Stimulated activated CD4-positive, alpha-beta T cell treated with anti-CD3 and anti-CD28 coated beads, TNF-alpha, amount 100 ng/mL, for 48 hours (primary cell): ENCODE data around the gene MITF.
A peak's percentile ranks its signal among the peaks of the same experiment; 100 is the strongest.
"Not testable (repeated sequence)": the region's sequence is repeated elsewhere in the genome, so short reads cannot be mapped to it uniquely, and the experiment has no call there.

Source experiments
- DNase-seq, 3 donors: peaks; one replicate each; pipeline ENCODE4 v3.0.0-alpha.2; 2020; ENCODE audit warnings: low read depth in 3 of 3

Gene MITF

DNA sequence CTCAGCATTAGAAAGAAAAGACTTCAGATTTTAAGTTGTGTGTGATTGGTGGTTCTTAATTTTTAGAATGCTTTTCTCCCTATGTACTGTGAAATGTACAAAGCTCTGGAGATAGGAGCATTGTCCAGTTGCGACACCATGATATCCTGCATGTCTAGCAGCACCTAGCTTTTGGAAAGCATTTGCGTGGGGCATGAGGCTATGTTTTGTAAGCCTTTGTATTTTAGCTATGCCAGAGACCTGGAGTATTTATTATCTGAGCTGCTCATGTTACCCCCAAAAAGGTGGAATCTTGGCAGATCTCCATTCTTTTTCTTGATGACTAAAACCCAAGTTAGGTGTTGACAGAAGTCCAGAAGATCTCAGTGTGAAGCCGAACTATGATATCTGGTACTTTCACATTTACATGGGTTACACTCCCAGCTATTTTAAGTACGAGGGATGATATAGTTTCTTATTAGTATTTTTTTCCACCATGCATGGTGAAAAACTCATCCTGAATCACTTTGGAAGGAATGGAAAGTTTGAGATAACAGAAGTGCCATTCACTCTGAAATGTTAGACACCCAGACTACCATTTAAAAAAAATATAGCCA lies 133.6 kb downstream of the MITF start:
- no peak for DNase-seq

DNA sequence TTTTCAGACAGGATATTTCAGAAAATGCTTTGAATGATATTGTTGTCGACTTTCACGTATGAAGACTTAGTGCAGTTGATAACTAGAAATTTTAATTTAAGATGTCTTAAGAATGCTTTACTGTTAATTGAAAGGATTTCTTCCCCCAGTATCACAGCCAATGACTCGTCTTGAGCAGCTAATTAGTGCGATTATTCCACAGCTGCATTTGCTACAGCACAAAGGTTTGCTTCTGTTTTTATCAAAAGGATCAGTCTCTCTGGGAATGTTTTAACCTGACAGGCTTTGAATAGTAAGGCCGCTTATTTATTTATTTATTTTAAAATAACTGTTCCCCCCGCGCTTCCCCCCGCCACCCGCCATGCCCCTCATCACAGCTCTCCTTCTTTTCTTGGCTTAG lies 136.8 kb downstream of the MITF start:
- DNase-seq = no peak

DNA sequence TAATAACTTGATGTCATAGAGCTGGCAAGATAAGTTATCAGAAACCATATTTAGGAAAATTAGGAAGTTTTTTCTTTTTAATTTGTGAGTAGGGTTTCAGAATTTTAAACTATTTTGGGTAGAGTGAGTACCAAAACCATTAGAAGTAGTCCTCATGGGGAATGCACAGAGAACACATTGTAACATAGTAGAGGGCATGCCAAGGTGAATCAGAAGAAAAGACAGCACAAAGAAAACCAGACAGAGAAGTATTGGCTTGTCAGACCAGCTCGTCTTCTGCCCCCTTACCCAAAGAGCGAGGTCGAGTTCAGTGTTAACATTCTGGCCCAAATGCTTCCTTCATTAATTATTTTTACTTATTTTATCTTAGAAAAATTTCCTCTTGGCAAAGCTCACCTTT lies 139.0 kb downstream of the MITF start:
- no peak for DNase-seq

DNA sequence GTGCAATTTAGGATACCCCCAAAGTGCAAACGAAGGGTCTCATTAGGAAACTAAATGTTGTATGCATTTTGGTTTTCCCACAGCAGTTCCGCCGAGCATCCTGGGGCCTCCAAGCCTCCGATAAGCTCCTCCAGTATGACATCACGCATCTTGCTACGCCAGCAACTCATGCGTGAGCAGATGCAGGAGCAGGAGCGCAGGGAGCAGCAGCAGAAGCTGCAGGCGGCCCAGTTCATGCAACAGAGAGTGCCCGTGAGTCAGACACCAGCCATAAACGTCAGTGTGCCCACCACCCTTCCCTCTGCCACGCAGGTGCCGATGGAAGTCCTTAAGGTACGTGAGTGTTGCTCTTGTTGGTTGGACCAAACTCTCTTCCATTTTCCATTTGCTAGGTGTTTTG lies 139.8 kb downstream of the MITF start:
- DNase-seq = no peak

DNA sequence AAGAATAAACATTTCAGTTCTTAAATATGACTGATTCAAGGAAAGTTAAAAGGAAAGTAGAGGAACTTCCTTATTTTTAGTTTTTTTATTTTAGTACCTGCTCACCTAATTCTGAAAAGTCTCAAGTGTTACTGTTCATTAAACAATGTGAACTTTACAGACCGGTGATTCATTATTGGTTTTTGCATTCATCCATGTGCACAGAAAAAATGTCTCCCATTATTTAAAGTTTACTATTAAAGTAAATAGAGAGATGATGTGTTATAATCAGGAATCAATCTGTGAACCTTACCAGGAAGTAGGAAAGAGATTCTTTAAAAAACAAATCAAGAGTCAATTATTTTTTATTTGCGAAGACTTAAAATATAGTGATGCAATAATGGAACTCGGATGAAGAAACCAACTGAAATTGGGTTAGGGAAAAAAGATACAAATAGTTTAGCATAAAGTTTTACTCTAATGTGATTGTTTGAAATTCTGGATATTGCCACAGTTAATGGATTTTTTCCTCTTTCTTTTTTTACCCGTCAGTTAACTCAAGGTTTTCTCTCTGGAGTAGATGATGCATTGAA lies 140.9 kb downstream of the MITF start:
- no peak for DNase-seq

DNA sequence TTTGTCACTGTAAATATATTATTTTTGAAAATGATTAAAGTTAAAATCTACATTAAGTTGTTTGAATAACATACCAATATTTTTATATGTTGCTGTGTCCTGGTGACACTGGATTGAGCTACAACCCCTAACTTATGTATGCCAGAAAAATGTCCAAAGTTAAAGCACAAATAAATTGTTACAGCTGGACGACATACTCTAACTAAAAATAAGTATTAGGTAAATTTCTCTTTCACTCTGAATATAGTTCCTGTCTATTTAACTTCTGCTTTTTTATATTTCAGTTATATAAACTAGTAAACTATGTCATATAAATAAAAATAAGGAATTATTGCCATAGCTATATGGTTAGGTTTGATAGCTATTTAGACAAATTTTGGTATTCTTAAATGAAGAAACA lies 141.8 kb downstream of the MITF start:
- DNase-seq = no peak

DNA sequence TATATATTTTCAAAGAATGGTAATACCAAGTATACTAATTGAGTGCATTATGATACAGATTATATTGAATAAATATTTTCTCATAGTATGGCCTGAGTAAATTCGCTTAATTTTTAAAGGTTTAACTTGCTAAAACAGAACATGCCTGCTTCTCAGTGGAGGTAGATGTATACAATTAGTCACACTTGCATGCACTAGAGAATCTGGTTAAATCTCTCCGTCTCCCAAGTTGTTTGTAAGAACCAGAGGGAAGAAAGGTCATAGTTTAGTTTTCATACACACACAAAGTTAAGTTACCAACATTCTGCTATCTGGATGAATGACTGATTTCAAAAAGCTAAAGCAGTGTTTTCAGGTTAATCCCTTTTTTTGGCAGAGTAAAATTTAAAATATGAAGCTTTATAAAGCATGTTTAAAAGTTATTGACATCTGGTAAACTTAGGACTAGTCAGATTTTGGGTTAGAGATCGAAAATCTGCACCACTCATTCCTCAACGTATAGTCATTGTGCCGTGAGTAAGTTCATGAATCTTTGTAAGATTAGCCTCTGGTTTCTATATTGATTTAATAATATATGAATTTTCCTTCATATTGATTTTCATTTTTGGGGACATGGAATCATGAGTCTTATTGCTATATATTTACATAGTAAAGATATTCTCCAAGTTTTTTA lies 142.6 kb downstream of the MITF start:
- no peak for DNase-seq

DNA sequence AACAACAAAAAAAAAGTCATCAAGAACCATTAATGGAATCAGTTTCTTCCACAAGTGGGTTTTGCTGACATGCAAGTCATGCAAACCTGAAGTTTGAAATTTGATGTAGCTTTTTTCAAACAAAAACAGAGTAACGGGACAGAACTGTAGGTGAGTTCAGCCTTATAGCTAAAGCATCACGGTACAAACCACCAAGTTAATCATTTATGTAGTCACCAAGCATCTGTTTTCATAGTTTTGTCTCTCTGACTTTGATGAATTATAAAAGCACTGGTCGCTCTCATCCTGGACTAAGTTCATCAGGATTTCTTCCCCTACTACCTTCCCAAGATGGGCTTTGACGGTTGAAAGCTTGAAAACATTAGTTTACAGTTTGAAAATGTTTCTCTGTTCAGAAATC lies 143.3 kb downstream of the MITF start:
- no peak for DNase-seq

DNA sequence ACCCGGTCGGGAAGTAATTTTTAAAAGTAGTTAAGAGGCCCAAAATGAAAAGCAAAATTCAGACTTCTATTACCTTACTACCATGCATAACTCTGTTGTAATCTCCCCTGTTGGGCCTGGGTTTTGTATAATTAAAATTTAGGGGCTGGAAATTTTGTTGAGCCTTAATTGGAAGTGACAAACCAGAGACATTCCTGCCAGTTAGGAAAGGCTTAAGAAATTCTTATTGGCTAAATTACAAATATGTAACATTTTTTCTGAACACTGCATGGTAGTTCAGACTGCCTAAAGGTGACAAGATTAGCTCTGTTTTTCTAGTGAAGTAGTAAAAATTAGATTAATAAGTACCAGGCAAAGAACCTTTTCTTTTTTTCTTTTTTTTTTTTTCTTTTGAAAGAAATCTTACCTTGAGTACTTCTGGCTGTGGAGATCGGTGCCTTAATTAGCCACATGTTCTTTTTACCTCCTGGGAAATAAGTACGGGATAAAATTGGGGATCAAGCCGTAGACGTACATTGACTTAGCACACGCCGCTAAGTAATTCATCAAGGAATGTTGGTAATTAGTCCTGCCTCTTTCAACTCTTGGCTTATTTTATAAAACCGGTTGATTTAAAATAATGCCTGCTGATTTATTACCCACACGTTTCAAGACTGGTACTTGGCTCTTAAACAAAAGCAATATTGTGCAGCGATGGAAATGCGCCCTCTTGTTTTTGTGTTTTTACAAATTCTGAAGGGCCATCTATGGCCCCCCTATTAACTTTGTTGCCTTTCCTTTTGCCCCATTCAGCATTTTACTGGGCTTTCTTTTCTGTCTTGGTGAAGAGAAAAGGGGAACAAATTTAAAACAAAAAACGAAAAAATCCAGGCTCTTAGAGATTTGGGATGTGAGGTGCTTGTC lies 149.0 kb downstream of the MITF start:
- no peak for DNase-seq

DNA sequence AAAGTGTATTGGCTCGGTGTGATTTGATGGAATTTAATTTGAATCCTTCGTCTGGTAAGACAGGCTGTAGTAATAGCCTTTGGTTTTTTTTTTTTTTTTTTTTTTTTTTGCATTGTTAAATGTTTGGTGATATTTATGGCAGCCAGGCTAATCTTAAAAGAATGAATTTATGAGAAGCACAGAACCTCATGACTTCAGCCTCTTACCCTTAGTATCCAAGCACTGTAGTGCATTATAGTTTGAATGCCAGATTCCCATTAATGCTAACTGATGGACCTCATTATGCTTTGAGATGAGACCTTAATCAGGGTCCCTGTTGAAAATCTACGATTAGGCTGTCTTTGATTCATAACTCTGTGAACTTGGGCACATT lies 149.7 kb downstream of the MITF start:
- no peak for DNase-seq

DNA sequence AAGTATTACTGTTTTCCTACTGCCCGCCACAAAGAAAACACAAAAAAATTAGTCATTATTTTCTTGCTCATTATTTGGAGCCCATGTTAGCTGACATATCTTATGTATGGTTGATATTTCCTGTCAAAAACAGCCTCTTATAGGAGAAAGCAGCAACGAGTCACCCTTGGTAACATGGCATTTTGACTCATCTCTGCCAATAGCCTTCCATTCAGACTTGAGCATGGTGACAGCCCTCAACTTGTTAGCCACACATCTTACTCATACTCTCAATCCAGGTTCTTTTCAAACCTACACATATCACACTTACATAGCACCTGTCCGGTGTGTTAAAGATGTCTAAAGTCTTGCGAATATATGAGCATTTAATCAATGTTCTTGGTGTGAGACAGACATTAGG lies 150.8 kb downstream of the MITF start:
- DNase-seq = peak in 2 of 3 donors; percentile 0 to 1

DNA sequence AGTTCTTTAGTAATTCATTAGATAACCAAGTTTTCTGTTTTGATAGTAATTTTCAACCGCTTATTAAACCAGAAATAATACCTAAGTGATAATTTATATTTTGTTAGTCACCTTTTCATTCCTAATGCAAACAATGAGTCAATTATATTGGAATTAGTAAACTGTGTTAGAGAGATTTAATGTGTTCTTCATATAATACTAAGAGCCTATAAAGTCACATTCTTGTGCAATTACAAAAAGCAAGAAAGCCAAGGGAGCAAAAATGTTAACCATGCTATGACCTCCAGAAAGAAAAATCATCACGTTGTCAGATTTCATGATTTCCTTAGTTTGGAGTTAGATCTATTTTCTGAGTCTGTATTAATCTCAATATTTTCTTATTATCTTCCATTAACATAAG lies 151.4 kb downstream of the MITF start:
- DNase-seq = no peak

DNA sequence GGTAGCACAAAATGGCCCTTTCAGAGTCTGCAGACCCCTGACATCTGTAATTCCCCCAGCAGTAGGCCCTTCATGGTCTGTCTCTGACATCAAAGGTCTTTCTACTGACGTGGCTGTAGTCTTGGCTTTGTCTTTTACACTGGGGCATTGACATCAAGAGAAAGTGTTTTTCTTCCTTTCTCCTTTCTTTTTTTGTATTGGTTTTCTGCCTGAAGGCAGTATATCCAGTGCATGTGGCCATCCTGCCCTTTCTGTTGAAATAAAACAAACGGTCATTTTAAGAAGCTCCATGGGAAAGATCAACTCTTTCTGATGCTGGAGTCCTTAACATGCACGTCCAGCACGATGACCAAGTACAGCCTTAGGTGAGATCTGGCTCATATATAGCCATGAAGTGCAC lies 153.4 kb downstream of the MITF start:
- DNase-seq = no peak

DNA sequence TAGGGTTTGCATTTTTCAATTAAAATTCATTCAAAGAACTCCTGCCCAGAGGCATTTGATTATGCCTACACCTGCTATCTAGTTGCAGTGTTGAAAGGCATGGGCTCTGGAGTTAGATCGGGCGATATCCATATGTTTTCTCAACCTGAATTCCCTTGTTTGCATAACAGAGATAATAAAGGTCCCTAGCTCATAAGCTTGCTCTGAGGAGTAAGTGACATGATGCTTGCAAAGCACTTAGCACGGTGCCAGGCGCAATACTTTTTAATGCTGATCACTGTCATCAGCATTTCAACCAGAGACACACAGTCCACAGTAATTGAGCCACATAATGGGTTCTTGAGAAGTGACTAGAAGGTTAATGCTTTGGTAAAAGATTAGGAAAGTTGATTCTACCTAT lies 154.0 kb downstream of the MITF start:
- no peak for DNase-seq

DNA sequence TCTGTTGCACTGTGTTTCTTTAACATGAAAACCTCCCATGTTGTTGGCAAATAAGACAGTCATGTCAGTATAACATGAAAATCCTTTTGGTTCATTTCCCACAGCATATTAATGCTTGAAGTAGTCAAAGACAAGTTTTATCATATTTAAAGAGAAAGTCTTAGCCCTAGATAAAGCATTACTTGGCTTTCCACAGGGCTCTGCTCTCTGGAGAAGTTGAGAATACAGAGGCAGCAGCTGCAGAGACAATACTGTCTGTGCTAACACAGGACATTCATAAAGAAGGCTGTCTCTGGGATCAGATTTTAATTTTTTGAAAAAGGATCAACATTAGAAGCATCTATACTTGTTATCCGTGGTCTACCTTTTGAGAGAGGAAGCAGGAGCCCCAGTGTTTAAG lies 156.8 kb downstream of the MITF start:
- DNase-seq = no peak

DNA sequence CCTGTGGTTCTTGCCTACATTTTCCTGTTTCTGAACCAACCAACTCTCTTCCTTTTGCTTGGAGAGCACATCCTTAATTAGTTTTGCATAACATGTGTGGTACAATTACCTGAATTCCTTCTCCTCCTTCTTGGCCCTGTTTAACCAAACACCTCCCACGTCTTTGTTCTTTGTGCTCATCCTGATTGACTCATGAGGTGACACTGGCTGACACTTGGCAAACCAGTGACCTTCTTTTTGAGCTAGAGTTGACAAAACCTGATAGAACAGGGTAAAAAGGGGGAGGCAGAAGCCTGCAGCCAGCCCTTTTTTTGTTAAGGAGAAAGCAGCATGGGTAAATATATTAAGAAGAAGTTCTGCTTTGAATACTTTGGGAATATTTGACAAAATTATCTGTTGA lies 161.1 kb downstream of the MITF start:
- no peak for DNase-seq

DNA sequence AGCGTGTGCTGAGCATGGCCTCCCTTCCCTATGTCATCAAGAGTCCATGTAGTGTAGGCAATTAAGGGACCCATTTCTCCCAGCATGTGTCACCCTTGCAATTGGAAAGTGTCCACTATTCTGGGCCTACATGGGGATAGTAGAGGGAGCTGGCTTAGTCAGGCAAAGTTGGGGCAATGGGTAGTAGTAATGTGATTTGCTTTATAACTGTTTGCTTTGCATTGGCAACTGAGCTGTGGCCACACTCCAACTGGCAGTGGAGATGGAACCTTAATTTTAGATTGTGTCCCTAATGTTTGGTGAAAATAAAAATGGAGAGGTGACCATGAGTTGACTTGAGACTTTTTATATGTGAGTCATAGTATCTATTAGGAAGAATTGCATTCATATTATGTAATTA lies 162.5 kb downstream of the MITF start:
- no peak for DNase-seq

DNA sequence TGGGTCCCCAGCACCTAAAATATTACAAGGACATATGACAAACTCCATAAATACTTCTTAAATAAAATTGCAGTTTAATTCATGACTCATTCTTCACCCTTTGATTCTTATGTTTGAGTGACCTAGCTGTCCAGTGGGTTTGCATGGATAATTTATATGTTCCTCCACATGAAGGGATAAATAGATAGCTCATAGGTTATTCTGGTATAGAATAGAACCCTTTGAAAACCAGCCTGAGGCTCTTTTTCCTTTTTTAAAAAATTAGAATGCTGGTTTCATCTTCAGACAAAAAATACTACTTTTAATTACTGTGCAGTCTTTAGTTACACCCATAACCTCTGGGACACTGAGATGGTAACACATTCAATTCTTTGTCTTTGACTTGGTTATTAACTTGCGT lies 163.1 kb downstream of the MITF start:
- DNase-seq = no peak

DNA sequence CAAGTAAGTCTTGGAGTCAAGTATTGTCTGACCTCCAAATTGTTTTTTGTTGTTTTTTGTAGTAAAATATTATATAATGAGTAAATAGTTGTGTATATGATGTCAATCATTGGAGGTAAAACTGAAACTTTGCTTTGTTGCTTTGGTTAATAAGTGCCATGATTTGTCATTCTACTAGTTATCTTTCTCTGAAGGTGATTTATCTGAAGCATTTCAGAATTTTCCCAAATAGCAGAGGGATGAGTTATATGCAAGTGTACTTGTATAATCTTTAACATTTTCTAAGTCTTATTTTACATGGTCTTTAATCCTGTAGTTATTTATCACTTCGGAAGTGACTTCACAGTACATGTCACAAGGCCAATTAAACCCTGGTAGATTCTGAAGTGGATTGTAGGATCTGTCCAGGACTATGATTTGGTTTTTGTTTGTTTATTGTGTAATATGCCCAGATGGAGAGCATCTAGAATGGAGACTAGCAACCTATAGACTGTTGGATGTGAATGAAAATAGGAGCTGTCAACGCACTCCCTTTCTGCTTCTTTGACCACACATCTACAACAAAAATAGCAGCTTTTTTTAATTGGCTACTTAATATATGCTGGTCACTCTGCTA lies 167.2 kb downstream of the MITF start:
- DNase-seq = no peak

DNA sequence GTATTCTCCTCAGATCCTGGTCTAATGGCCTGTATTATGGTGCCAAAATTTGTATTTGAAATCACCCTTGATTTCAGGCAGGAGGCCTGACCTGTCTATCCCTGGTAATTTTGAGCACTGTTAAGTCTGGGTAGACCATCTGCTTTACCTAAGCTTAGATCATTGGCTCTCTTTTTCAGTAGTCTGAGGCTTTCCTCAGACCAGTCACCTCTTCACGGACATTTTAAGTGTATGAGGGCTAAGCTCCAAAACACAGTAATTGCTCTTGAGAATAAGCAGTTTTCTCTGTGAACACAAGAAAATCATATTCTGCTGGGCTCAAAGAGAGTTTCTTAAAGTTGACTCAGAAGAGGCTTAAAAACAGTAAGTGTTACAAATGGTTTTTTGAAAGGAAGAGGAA lies 168.3 kb downstream of the MITF start:
- no peak for DNase-seq

DNA sequence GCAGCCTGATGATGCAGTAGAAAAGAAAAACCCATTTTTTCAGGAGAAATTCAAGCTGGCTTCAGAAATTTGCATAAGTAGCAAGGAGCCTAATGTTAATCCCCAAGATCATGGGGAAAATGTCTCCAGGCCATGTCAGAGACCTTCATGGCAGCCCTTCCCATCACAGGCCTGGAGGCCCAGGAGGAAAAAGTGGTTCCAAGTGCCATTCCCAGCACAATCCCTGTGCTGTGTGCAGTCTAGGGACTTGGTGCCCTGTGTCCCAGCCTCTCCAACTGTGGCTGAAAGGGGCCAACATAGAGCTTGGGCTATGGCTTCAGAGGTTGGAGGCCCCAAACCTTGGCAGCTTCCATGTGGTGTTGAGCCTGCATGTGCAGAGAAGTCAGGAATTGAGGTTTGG lies 170.6 kb downstream of the MITF start:
- DNase-seq = not testable (repeated sequence)

DNA sequence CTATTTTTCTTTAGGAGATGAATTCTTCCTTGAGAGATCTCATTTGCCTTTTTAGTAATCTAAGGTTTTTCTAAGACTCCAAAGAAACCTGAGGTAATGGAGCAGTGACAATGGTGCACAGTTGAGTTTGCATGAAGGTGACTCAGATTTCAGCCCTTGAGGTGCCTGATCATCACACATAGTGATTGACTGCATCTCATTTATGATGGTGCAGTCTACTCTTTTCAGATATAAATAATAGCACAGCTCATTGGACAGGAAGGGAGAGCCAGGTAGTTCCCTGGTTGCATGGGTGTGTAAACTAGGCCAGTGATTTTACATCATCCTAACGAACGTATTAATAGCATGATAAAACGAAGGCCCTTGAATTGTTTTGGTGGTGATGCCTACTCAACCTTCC lies 174.2 kb downstream of the MITF start:
- DNase-seq = no peak
